Endothelial cell (in vitro differentiated cells): ENCODE results near the gene TMEM170A. TPM values are rescaled to one million over a fixed set of nuclear protein-coding genes. Genes with fewer than 3 reads are reported as not detected.

Experiments used
- DNase-seq: peaks from one replicate; pipeline ENCODE4 v3.0.0; 2021; ENCODE audit warnings: low spot score
- H3K27ac Mint-ChIP-seq: one replicate; pipeline ENCODE4 v1.8.0; 2021; ENCODE audit warnings: mixed read lengths, inconsistent platforms; ENCODE audit not compliant: unreplicated experiment
- H3K27me3 Mint-ChIP-seq: one replicate; pipeline ENCODE4 v1.8.0; 2021; ENCODE audit warnings: mild to moderate bottlenecking, moderate library complexity, mixed read lengths, inconsistent platforms; ENCODE audit not compliant: unreplicated experiment
- H3K36me3 Mint-ChIP-seq: one replicate; pipeline ENCODE4 v1.8.0; 2021; ENCODE audit warnings: mild to moderate bottlenecking, low read depth, mixed read lengths, inconsistent platforms; ENCODE audit not compliant: unreplicated experiment
- H3K4me1 Mint-ChIP-seq: one replicate; pipeline ENCODE4 v1.8.0; 2021; ENCODE audit warnings: mild to moderate bottlenecking, mixed read lengths, inconsistent platforms; ENCODE audit not compliant: unreplicated experiment
- H3K4me3 Mint-ChIP-seq: one replicate; pipeline ENCODE4 v1.8.0; 2021; ENCODE audit warnings: mild to moderate bottlenecking, mixed read lengths, inconsistent platforms; ENCODE audit not compliant: unreplicated experiment
- H3K9me3 Mint-ChIP-seq: one replicate; pipeline ENCODE4 v1.8.0; 2021; ENCODE audit warnings: mixed read lengths, inconsistent platforms; ENCODE audit not compliant: unreplicated experiment
- long read RNA-seq: library from polyadenylated mRNA; unstranded; transcript quantifications from one replicate; pipeline ENCODE4 v2.0.0, GENCODE V29; 2020; ENCODE audit not compliant: unreplicated experiment
- total RNA-seq: library from RNA; stranded (reverse); fragmentation: NEBNext Ultra II Directional; extraction: Animal tissue kit (Norgen Biotek cat#: 25700); gene quantifications from one replicate; pipeline ENCODE4 v1.2.1, GENCODE V29; 2021; ENCODE audit not compliant: unreplicated experiment
- TF ChIP-seq, protein P1 (sequence below): fragments of 200-600 bp; sonication (generic); IDR thresholded peaks from one replicate; pipeline ENCODE4 v1.5.0; 2021; ENCODE audit warnings: antibody characterized with exemption; ENCODE audit not compliant: unreplicated experiment

Gene TMEM170A
- 38.0 TPM for total RNA-seq
- long read RNA-seq, full-length matches to known transcripts: 6 of 8 reads
- long read RNA-seq, partial matches to known transcripts: 0 of 8 reads
- long read RNA-seq, other reads (novel, unspliced or antisense): 2 of 8 reads

DNA sequence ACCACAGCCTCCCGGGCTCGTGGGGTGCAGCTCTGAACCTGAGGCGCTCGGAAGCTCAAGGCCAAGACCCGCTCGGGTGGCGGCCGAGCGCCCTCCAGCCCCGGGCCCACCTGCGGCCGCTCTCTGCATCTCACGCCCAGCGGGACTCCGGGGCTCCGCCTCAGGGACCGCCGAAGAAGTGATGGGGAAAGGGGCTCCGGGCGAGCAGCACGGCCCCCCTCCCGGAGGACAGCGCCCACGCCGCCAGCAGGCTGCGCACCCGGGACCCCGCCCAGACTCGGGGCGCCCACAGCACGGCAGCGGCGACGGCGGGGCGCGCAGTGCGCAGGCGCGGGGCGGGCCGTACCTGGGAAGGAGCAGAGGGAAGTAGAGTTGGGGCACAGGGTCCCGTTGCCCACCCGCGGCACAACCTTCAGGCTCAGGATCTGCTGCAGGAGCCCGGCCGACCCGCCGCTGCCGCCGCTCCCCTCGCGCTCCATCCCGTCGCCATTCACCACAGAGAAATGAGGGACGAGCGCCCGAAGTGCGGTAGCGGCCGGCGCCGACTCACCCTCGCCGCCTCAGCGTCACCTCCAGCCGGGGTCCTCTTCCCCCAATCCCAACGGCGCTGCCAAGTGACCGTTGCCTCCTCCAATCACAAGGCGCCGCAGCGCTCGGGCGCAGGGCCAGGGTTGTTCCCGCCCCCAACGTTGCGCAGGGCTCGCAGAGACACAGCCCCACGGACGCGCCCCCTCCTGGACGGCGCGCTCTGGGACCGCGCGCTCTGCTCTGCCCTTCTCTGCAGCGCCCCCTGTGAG is at the start of gene TMEM170A:
Gene TMEM170A (minus strand): TSS at position 568 of the 797 bp plus-strand sequence. CDS start 89 bp downstream, at position 479.
- Mint-ChIP-seq H3K36me3 (peaks cover 3% of the 10 kb centered on the region), H3K27me3 (peaks cover 4% of the 10 kb centered on the region), H3K27ac (peak within 1 kb of the TSS; percentile 82), H3K9me3 (no peaks in the 10 kb centered on the region), H3K4me3 (peak within 1 kb of the TSS; percentile 98), H3K4me1 (peaks cover 20% of the 10 kb centered on the region)
- TF ChIP-seq, protein P1, sequence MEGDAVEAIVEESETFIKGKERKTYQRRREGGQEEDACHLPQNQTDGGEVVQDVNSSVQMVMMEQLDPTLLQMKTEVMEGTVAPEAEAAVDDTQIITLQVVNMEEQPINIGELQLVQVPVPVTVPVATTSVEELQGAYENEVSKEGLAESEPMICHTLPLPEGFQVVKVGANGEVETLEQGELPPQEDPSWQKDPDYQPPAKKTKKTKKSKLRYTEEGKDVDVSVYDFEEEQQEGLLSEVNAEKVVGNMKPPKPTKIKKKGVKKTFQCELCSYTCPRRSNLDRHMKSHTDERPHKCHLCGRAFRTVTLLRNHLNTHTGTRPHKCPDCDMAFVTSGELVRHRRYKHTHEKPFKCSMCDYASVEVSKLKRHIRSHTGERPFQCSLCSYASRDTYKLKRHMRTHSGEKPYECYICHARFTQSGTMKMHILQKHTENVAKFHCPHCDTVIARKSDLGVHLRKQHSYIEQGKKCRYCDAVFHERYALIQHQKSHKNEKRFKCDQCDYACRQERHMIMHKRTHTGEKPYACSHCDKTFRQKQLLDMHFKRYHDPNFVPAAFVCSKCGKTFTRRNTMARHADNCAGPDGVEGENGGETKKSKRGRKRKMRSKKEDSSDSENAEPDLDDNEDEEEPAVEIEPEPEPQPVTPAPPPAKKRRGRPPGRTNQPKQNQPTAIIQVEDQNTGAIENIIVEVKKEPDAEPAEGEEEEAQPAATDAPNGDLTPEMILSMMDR: peak; percentile 100
- peak; percentile 100 for DNase-seq

- peaks cover 10% of the 10 kb centered on the region for H3K4me1 Mint-ChIP-seq
- H3K27me3 Mint-ChIP-seq: peaks cover 4% of the 10 kb centered on the region
- no peaks in the 10 kb centered on the region for H3K9me3 Mint-ChIP-seq
- no peak overlapping the region for H3K27ac Mint-ChIP-seq
- DNase-seq: no peak
- H3K36me3 Mint-ChIP-seq: no peaks in the 10 kb centered on the region
- no peak overlapping the region for H3K4me3 Mint-ChIP-seq
- TF ChIP-seq, protein P1: no peak
Observed at GRCh38 chr16:75506574-75506973, 42.1 kb upstream of the TMEM170A start.

GRCh38 chr16:75506107-75506506 is 41.6 kb upstream of the TMEM170A start:
- Mint-ChIP-seq H3K4me3 (no peak overlapping the region), H3K36me3 (no peaks in the 10 kb centered on the region), H3K9me3 (no peaks in the 10 kb centered on the region), H3K27me3 (peaks cover 4% of the 10 kb centered on the region), H3K4me1 (peaks cover 10% of the 10 kb centered on the region), H3K27ac (no peak overlapping the region)
- DNase-seq: no peak
- TF ChIP-seq, protein P1: no peak

DNA sequence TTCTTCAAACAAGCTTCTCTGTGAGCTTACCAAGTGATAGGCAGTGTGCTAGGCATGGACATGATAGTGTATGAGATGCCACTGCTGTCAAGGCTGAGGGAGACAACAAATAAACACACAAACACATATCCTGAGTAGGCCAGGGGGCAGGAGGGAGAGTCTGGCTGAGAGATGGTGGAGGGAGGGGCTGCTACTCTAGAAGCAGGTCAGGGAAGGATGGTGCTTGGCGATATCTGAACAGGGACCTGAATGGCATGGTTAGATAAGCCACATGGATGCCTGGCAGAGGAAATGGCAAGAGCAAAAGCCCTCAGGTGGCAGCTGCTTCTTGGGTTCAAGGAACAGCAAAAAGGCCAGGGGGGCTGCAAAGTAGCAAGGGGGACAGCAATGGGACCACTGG is 39.3 kb upstream of the TMEM170A start:
- Mint-ChIP-seq H3K9me3 (no peaks in the 10 kb centered on the region), H3K4me1 (peaks cover 9% of the 10 kb centered on the region), H3K27me3 (peaks cover 1% of the 10 kb centered on the region), H3K36me3 (no peaks in the 10 kb centered on the region), H3K27ac (no peak overlapping the region), H3K4me3 (no peak overlapping the region)
- DNase-seq: no peak
- TF ChIP-seq, protein P1: no peak
